NCI-H2029 (cell line): Measurements from ENCODE around the gene RCC1.
"Not testable (repeated sequence)": the region's sequence is repeated elsewhere in the genome, so short reads cannot be mapped to it uniquely, and the experiment has no call there.

Source experiments
- DNase-seq: peaks from one replicate; lab custom pipeline; 2025; lab: John Stamatoyannopoulos, UW

The RCC1 gene

GRCh38 chr1:28512058-28512611 is 6.3 kb downstream of the RCC1 start:
- no peak for DNase-seq

GRCh38 chr1:28514445-28514933 is 8.6 kb downstream of the RCC1 start:
- DNase-seq = not testable (repeated sequence)

DNA sequence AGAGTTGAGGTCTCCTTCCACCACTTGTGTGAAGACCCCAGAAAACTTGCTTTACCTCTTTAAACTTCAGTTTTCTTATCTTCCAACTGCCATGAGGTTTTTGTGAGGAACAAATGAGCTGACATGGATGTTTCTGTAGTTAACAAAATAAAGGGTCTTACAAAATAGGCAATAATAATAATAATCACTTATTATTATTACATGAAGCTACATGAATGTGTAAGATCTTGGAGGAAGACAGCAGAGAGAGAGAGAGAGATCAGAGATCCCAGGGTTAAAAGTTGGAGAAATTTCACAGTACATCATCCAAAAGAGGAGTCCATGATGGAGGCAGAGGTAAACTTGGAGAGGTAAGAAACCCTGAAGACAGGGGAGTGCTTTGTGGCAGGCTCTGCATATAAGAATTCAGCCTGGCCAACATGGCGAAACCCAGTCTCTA is 10.7 kb downstream of the RCC1 start:
- DNase-seq = no peak

DNA sequence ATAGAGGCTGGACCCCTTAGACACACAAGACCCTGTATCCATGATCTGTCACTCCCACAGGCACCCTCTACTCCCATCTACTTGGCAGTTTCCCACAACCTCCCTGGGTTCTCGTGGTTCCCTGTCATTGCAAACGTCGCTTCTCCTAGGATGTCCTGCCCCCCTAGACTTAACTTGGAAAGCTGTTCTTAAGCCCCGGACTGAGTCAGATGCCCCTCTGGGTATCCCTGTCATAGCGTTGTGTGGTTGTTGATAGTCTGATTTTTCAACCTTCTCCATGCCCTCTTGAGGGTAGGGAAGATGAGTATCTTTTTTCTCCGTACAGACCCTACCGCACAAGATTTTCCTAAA is 11.8 kb downstream of the RCC1 start:
- no peak for DNase-seq

GRCh38 chr1:28518000-28518744 is 12.3 kb downstream of the RCC1 start:
- DNase-seq = peak; percentile 74

DNA sequence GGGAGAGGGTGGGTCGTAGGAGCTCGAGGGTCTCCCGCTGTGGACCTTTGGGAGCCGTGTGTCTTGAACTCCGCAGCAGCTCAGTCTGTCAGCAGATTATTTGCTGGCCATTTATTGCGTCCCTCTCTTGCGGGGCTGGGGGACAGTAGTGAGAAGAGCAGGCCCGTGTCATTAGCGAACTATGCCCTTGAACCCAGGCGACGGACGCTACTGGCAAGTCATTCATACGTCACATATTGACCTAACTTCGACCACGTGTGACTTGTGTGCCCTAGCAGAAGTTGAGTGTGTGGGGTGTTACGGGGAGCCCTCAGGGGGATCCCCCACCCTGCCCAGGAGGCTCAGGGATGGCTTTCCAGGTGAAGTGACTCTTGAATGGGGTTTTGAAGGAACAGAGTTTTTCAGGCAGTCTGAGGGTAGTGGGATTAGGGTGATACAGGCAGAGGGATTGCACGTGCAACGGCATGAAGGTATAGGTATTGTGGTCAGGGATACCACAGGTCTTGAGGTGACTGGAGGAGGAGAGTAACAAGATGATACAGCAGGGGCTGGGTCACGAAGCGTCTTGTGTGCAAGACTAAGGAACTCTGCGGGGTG is 13.0 kb downstream of the RCC1 start:
- DNase-seq = no peak

DNA sequence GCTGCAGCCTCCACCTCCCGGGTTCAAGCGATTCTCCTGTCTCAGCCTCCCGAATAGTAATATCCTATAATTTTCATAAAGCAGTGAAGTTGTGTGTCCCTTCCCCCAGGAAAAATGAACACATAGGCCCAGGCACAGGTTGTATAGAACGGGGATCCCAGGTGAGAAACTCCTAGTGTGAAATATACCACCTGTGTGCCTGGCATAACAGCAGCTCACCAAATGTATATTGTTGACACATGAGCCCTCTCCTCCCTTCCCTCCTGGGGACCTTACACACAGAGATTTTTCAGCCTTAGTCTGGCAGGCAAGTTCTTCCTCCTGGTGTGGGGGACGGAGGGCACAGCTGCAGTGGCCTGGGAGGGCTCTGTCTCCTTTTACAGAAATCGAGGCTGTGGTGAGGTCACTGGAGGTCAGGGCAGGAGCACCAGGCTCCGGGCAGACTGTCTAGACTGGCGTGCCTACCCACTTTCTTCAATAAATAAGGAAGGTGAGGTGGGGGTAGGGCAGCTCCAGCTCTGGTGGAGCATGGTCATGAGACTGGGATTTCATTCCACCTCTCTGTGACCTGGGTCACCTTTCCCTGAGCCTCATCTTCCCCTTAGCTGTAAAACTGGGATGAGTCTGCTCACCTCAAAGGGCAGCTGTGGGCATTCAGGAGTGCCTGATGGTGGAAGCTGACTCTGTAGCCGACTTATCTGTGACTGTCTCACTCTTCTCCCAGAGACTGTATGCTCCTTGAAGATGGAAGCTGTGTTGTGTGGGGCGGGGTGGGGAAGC is 14.3 kb downstream of the RCC1 start:
- DNase-seq = no peak

- DNase-seq = not testable (repeated sequence)
Measured at GRCh38 chr1:28520796-28521195, 15.0 kb downstream of the RCC1 start.

DNA sequence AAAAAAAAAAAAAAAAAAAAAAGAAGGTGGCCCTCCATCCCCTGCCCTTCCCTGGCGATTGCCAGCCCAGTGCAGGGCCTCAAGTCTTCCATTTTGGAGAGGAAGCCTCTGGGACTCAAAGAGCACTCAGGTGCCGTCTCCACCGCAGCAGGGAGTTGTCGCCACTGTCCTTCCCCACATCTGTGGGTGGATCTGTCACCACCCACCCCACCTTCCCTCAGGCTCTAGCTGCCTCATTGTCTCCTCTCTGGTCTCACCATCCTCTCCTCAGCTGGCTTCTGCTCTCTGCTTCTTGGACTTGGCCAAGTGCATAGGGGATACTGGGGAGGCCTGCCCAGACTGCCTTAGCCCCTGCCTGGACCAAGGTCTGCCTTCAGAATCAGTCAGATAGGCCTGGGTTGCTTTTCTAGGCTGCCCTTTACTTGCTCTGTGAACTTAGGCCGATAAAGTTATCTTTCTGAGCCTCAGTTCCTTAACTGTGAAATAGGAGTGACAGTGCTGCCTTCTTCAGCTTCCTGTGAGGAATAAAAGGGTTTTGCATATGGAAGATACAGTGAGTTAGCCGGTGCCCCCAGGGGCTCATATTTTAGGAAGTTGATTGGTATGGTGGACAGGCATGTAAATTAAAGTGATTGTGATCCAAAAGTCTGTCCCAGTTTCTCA is 15.8 kb downstream of the RCC1 start:
- DNase-seq = no peak

DNA sequence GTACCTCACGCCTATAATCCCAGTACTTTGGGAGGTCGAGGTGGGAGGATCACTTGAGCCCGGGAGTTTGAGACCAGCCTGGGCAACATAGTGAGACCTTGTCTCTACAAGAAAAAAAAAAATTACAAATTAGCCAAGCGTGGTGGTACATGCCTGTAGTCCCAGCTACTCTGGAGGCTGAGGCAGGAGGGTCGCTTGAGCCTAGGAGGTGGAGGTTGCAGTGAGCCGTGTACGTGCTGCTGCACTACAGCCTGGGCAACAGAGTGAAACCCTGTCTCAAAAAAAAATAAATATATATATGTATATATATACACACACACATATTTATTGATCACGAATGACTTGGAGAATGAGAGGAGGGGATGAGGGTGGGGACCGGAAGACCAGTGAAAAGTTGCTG is 16.7 kb downstream of the RCC1 start:
- DNase-seq = not testable (repeated sequence)

GRCh38 chr1:28525002-28525642 is 19.3 kb downstream of the RCC1 start:
- not testable (repeated sequence) for DNase-seq

DNA sequence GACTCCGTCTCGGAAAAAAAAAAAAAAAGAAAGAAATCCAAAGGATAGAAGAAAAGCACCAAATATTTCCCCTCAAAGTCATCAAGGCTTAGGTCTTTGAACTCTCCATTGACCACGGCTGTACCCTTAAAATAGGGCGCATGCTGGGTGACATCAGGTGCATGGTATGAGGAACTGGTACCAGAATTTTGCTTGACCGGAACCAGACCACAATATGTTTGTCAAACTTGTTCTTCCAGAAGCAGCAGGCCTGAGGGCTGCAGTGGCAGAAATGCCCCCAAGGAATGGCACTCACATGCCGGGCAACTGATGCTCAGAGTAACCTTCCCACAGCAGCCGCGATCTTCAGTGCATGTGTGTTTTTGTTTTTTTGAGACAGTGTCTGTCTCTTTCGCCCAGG is 21.0 kb downstream of the RCC1 start:
- DNase-seq = no peak

GRCh38 chr1:28530456-28530855 is 24.6 kb downstream of the RCC1 start:
- DNase-seq = no peak

GRCh38 chr1:28534671-28535070 is 28.8 kb downstream of the RCC1 start:
- DNase-seq = no peak

DNA sequence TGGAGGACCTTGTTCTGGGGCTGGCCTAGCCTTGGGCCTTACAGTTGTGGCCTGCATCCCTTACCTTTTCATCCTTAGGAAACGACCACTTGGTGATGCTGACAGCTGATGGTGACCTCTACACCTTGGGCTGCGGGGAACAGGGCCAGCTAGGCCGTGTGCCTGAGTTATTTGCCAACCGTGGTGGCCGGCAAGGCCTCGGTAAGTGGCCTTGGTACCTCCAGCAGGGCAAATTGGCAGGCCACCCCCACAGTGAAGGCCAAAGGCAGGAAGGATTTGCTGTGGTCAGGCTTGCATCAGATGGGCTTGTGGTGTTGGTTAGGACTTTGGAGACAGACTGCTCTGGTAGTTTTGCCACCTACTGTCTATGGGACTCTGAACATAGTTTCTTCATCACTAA is 29.3 kb downstream of the RCC1 start:
- DNase-seq = no peak

DNA sequence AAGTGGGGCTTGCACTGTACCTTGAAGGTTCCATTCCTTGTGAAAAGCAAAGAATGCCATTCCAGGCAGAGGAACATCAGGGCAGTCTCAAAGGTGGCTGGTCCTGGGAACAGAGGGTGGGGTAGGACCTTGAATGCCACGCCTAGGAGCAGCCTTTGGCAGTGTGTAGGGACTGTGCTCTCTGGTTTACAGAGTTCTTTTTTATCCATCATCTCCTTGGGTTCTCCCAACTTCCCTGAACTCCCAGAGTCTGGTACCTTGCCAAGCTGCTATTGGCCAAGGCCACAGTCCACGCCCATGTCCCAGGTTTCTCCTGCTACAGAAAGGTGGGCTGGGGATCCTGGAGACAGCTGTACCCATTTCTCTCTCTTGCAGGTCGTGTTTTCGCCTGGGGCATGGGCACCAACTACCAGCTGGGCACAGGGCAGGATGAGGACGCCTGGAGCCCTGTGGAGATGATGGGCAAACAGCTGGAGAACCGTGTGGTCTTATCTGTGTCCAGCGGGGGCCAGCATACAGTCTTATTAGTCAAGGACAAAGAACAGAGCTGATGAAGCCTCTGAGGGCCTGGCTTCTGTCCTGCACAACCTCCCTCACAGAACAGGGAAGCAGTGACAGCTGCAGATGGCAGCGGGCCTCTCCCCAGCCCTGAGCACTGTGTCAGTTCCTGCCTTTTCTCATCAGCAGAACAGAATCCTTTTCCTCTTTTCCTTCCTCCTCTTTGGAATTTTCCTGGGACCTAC is 31.8 kb downstream of the RCC1 start:
- no peak for DNase-seq

DNA sequence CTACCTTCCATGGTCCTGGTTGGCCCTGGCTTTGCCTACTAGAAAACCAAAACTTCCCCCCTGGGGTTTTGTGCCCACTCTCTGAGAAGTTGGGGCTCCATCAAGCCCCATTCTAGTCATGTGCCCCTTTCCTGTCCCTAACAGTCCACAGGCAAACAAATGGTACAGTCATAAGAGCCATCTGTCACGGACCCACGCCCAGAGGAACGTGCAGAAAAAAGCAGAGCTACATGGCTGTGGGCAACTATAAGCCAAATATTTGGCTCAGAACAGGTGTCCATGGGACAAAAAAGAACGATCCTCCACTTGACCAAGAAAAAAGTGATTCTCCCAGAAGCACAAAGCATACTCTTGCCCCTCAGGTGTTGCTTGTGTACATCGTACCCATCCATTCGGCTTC is 32.4 kb downstream of the RCC1 start:
- DNase-seq = no peak

GRCh38 chr1:28540651-28541050 is 34.8 kb downstream of the RCC1 start:
- DNase-seq = no peak

DNA sequence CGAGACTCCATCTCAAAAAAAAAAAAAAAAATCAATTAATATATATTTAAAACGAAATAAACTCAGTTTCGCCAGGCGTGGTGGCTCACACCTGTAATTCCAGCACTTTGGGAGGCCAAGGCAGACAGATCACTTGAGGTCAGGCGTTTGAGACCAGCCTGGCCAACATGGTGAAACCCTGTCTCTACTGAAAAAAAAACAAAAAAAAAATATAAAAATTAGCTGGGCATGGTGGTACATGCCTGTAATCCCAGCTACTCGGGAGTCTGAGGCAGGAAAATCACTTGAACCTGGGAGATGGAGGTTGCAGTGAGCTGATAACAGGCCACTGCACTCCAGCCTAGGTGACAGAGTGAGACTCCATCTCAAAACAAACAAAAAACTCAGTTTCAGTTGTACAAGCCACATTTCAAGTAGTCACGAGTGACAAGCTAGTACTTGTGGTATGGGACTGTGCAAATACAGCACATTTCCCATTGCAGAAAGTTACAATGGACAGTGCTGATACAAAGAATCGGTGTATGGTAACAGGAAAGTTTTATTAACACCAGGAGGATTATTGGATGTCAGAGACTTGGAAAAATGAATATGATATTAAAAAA is 35.7 kb downstream of the RCC1 start:
- not testable (repeated sequence) for DNase-seq

DNA sequence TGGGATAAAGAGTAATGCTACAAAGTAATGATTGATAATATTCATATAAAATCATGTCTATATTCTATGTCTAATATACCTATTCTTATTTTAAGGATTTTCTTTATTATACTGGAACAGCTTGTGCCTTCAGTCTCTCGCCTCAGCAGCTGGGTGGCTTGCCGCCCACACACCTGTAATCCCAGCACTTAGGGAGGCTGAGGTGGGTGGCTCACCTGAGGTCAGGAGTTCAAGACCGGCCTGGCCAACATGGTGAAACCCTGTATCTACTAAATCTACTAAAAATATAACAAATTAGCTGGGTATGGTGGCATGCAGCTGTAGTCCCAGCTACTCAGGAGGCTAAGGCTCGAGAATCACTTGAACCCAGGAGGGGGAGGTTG is 39.4 kb downstream of the RCC1 start:
- no peak for DNase-seq

- DNase-seq = no peak
Measured at GRCh38 chr1:28548318-28548717, 42.5 kb downstream of the RCC1 start.
